ENCODE results near the gene EHHADH.

DNA sequence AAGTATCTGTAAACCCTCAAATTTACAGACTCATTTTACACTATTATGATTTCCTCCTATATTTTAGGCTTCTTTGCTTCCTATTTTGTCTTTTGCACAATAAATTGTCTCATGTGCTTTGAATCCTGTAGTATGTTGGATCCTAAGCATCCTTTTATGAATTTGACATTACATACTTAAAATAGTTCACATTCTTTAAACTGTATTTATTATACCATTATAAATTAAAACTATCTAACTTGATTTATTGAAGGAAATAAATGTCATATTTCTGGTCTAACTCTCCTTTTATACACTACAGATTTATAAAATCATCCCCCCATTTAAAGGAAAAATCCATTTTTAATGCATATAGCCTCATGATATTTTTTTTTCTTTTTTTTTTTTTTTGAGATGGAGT is 32.6 kb downstream of the EHHADH start:
- TF ChIP-seq, protein P1, sequence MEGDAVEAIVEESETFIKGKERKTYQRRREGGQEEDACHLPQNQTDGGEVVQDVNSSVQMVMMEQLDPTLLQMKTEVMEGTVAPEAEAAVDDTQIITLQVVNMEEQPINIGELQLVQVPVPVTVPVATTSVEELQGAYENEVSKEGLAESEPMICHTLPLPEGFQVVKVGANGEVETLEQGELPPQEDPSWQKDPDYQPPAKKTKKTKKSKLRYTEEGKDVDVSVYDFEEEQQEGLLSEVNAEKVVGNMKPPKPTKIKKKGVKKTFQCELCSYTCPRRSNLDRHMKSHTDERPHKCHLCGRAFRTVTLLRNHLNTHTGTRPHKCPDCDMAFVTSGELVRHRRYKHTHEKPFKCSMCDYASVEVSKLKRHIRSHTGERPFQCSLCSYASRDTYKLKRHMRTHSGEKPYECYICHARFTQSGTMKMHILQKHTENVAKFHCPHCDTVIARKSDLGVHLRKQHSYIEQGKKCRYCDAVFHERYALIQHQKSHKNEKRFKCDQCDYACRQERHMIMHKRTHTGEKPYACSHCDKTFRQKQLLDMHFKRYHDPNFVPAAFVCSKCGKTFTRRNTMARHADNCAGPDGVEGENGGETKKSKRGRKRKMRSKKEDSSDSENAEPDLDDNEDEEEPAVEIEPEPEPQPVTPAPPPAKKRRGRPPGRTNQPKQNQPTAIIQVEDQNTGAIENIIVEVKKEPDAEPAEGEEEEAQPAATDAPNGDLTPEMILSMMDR (IDR thresholded peaks at IDR 0.05), result no peak
- no peak for TF ChIP-seq POLR2A (IDR thresholded peaks at IDR 0.05)

Data from body of pancreas (tissue), 4 donors.